Activated CD8-positive, alpha-beta memory T cell treated with anti-CD3 and anti-CD28 coated beads, Interleukin-2, amount 50 U/mL, for 24 hours (primary cell): ENCODE data around the gene ENDOU.

Experiments used
- DNase-seq: peaks from one replicate; pipeline ENCODE4 v3.0.0-alpha.2; 2020; ENCODE audit errors: extremely low read depth

ENDOU gene

GRCh38 chr12:47743311-47743860, 18.1 kb upstream of the ENDOU start:
- DNase-seq: no peak

- no peak for DNase-seq
Measured at GRCh38 chr12:47742253-47742825, 17.0 kb upstream of the ENDOU start.

- no peak for DNase-seq
Measured at GRCh38 chr12:47741340-47741703, 16.0 kb upstream of the ENDOU start.

GRCh38 chr12:47740606-47741339, 15.5 kb upstream of the ENDOU start:
- no peak for DNase-seq

GRCh38 chr12:47739979-47740378, 14.7 kb upstream of the ENDOU start:
- DNase-seq: no peak

- DNase-seq: no peak
Measured at GRCh38 chr12:47739297-47739696, 14.0 kb upstream of the ENDOU start.

GRCh38 chr12:47737936-47738594, 12.8 kb upstream of the ENDOU start:
- no peak for DNase-seq

GRCh38 chr12:47736877-47737676, 11.8 kb upstream of the ENDOU start:
- no peak for DNase-seq

GRCh38 chr12:47736216-47736615, 10.9 kb upstream of the ENDOU start:
- DNase-seq: no peak

GRCh38 chr12:47735649-47736048, 10.4 kb upstream of the ENDOU start:
- no peak for DNase-seq

GRCh38 chr12:47734725-47735480, 9.6 kb upstream of the ENDOU start:
- no peak for DNase-seq

- DNase-seq: no peak
Measured at GRCh38 chr12:47733142-47733541, 7.9 kb upstream of the ENDOU start.

- DNase-seq: no peak
Measured at GRCh38 chr12:47732504-47732903, 7.2 kb upstream of the ENDOU start.

- no peak for DNase-seq
Measured at GRCh38 chr12:47731723-47732122, 6.4 kb upstream of the ENDOU start.

- DNase-seq: no peak
Measured at GRCh38 chr12:47730341-47730744, 5.1 kb upstream of the ENDOU start.

- DNase-seq: no peak
Measured at GRCh38 chr12:47729233-47729632, 3.9 kb upstream of the ENDOU start.

GRCh38 chr12:47725893-47726292, 603 bp upstream of the ENDOU start:
- DNase-seq: no peak

- DNase-seq: no peak
Measured at GRCh38 chr12:47722941-47723631, 2.2 kb downstream of the ENDOU start.

GRCh38 chr12:47722136-47722834, 3.0 kb downstream of the ENDOU start:
- DNase-seq: no peak

GRCh38 chr12:47721431-47721973, 3.8 kb downstream of the ENDOU start:
- no peak for DNase-seq
